ENCODE results near the gene NOMO2.
"Not testable (repeated sequence)": the region's sequence is repeated elsewhere in the genome, so short reads cannot be mapped to it uniquely, and the experiment has no call there.

DNA sequence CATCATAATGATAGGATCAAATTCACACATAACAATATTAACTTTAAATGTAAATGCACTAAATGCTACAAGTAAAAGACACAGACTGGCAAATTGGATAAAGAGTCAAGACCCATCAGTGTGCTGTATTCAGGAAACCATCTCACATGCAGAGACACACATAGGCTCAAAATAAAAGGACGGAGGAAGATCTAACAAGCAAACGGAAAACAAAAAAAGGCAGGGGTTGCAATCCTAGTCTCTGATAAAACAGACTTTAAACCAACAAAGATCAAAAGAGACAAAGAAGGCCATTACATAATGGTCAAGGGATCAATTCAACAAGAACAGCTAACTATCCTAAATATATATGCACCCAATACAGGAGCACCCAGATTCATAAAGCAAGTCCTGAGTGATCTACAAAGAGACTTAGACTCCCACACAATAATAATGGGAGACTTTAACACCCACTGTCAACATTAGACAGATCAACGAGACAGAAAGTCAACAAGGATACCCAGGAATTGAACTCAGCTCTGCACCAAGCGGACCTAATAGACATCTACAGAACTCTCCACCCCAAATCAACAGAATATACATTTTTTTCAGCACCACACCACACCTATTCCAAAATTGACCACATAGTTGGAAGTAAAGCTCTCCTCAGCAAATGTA is 48.4 kb upstream of the NOMO2 start:
- TF ChIP-seq, protein P1, sequence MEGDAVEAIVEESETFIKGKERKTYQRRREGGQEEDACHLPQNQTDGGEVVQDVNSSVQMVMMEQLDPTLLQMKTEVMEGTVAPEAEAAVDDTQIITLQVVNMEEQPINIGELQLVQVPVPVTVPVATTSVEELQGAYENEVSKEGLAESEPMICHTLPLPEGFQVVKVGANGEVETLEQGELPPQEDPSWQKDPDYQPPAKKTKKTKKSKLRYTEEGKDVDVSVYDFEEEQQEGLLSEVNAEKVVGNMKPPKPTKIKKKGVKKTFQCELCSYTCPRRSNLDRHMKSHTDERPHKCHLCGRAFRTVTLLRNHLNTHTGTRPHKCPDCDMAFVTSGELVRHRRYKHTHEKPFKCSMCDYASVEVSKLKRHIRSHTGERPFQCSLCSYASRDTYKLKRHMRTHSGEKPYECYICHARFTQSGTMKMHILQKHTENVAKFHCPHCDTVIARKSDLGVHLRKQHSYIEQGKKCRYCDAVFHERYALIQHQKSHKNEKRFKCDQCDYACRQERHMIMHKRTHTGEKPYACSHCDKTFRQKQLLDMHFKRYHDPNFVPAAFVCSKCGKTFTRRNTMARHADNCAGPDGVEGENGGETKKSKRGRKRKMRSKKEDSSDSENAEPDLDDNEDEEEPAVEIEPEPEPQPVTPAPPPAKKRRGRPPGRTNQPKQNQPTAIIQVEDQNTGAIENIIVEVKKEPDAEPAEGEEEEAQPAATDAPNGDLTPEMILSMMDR (optimal IDR thresholded peaks at IDR 0.05 in 1 of 3, IDR thresholded peaks at IDR 0.05 in 1 of 3, conservative IDR thresholded peaks at IDR 0.05 in 1 of 3; ENCODE audit: extremely low read depth in 1 of 3, insufficient read depth in 2 of 3, low read length in 3 of 3): not testable (repeated sequence)
- TF ChIP-seq EZH2 (IDR thresholded peaks at IDR 0.05; ENCODE audit: low read length): not testable (repeated sequence)
